ENCODE measurements around the gene GRIK4.

GRCh38 chr11:120511116-120511819 lies at the start of gene GRIK4:
- TF ChIP-seq CTCF (IDR thresholded peaks at IDR 0.05; ENCODE audit: low read depth, low read length, poor library complexity, severe bottlenecking) = peak; percentile 81
- TF ChIP-seq EZH2phosphoT487 (IDR thresholded peaks at IDR 0.05; ENCODE audit: borderline replicate concordance, low read length) = no peak

All from DOHH2 (cell line).